NCI-H187 treated with DMSO at 0.1 percent for 48 hours (cell line): Measurements from ENCODE around the gene ORC4.

ENCODE experiments used
- DNase-seq: peaks from one replicate; lab custom pipeline; 2025; lab: John Stamatoyannopoulos, UW

ORC4 gene

GRCh38 chr2:147933931-147934330 is 86.6 kb downstream of the ORC4 start:
- DNase-seq, result no peak

GRCh38 chr2:147927053-147927588 is 93.4 kb downstream of the ORC4 start:
- no peak for DNase-seq

GRCh38 chr2:147925886-147926285 is 94.7 kb downstream of the ORC4 start:
- no peak for DNase-seq

- no peak for DNase-seq
These were observed 95.9 kb downstream of the ORC4 start for GRCh38 chr2:147924647-147925046.

- no peak for DNase-seq
These were observed 96.7 kb downstream of the ORC4 start for GRCh38 chr2:147923846-147924245.

- no peak for DNase-seq
These were observed 103.4 kb downstream of the ORC4 start for GRCh38 chr2:147917161-147917560.

GRCh38 chr2:147916723-147917122 is 103.8 kb downstream of the ORC4 start:
- no peak for DNase-seq

- no peak for DNase-seq
These were observed 104.5 kb downstream of the ORC4 start for GRCh38 chr2:147916067-147916466.

- no peak for DNase-seq
These were observed 106.6 kb downstream of the ORC4 start for GRCh38 chr2:147913701-147914480.

- no peak for DNase-seq
These were observed 109.5 kb downstream of the ORC4 start for GRCh38 chr2:147910990-147911473.

- DNase-seq, result no peak
These were observed 111.4 kb downstream of the ORC4 start for GRCh38 chr2:147909178-147909577.

- DNase-seq, result no peak
These were observed 116.5 kb downstream of the ORC4 start for GRCh38 chr2:147904051-147904450.

- no peak for DNase-seq
These were observed 131.9 kb downstream of the ORC4 start for GRCh38 chr2:147888680-147889079.

- DNase-seq, result no peak
These were observed 134.4 kb downstream of the ORC4 start for GRCh38 chr2:147886136-147886535.

GRCh38 chr2:147884830-147885229 is 135.7 kb downstream of the ORC4 start:
- DNase-seq, result no peak

- no peak for DNase-seq
These were observed 137.9 kb downstream of the ORC4 start for GRCh38 chr2:147882631-147883030.
